Renal pelvis (tissue), 4 donors: ENCODE measurements around the gene GOLGA8M. TPM values are rescaled to one million over a fixed set of nuclear protein-coding genes. Genes with fewer than 3 reads are reported as not detected.
"Not testable (repeated sequence)": the region's sequence is repeated elsewhere in the genome, so short reads cannot be mapped to it uniquely, and the experiment has no call there.

Experiments
- DNase-seq: peaks from one replicate; pipeline ENCODE4 v3.0.0-alpha.2; 2013
- polyA plus RNA-seq, 3 donors: library from polyadenylated mRNA; unstranded; fragments of 120-200 nt; gene quantifications; one replicate each; pipeline ENCODE4 v1.2.1, GENCODE V29; 2013; ENCODE audit not compliant: insufficient read length in 3 of 3

Gene GOLGA8M
- polyA plus RNA-seq, 3 donors: 2.1 to 6.1 (median 3.9) TPM

DNA sequence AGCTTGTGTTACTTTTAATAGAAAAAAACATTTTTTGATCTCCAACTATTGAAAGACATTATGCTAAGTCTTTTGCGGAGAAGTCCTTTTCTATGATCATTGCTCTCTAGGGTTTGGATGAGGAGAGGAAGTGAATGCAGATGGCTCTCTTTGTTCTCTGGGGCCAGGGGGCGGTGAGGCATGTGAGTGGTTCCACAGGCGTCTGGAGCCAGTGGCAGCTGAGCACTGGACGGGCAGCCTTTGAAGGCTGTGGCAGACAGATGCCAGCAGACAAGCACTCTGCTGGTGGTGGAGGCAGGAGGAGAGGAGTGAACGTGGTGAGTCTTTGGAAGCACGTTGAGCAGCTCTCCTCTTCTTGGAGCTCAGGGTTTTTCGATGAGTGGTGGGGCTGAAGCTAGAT, 51.5 kb downstream of the GOLGA8M start:
- not testable (repeated sequence) for DNase-seq

DNA sequence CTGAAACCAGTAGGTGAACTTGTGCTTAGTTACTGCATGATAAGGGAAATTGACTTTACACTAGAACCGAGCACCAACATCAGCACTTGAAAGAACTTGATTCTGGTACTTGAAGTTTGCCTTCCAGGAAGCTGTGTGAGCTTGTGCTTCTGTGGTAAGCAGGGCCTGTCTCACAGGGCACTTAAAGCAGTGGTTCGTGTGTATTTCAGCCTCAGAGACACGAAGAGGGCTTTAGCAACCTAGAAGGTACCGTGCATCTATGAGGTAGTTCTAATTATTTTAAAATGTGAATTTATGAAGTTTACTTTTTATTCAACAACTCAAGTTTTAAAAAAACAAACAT, 56.2 kb downstream of the GOLGA8M start:
- DNase-seq: not testable (repeated sequence)

DNA sequence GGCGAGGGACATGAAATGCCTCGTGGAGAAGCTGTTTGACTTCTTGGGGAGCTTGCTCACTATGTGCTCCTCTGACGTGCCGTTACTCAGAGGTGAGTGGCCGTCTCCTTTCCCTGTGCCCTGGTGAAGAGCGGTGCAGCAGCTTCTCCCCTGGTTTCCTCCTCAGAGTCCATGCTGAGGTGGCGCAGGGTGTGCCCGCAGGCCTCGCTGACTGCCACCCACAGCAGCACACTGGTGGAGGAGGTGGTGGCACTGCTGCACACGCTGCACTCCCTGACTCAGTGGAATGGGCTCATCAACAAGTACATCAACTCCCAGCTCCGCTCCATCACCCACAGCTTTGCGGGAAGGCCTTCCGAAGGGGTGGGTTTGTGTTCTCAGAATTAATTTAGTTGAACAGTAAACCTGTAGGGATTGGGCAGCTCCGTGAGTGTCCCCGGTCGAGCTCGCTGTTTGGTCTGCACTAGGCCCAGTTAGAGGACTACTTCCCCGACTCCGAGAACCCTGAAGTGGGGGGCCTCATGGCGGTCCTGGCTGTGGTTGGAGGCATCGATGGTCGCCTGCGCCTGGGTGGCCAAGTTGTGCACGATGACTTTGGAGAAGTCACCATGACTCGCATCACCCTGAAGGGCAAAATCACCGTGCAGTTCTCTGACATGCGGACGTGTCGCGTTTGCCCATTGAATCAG, 56.7 kb downstream of the GOLGA8M start:
- not testable (repeated sequence) for DNase-seq

DNA sequence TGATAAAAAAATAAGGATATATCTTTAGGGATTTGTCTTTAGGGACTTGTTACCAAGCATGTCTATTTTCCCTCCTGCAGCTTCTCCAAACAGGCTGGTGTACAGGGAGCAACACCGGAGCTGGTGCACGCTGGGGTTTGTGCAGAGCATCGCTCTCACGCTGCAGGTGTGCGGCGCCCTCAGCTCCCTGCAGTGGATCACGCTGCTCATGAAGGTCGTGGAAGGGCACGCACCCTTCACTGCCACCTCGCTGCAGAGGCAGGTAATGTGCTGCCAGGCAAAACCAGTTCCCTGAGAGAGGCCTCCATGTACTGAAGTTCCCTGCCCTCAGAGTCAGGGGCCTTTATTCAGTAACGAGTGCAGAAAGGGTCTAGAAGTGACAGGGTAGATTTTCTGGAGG, 58.0 kb downstream of the GOLGA8M start:
- not testable (repeated sequence) for DNase-seq

DNA sequence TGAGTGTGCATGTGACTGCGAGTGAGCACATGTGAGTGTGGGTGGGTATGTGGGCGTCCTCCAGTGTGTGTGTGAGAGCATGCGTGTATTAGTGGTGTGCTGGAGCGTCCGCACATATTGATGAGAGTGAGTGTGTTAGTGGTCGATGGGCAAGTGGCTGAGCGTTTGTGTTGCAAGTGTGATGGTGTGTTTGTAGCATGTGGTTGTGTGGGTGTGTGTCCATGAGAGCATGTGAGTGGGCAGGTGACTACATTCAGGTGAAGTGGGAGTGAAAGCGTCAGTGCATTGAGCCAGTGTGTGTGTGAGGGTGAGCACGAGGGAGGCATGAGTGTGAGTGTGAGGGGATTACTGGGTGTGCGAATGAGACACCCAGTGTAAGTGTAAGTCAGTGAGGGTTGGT, 59.7 kb downstream of the GOLGA8M start:
- not testable (repeated sequence) for DNase-seq

Other genes with a start within 250 kb of the GOLGA8M start
- under 1 TPM in 2 of 3 donors, not detected in 1; 0.04 to 0.22 TPM for gene GOLGA8G, start 179.4 kb downstream of the GOLGA8M start, polyA plus RNA-seq
- not detected for gene GOLGA6L25, start 158.9 kb downstream of the GOLGA8M start, polyA plus RNA-seq
- gene GOLGA6L7, start 136.2 kb upstream of the GOLGA8M start, polyA plus RNA-seq: 1 to 10 TPM in 1 of 3 donors, under 1 TPM in 2; 0.19 to 1.1 (median 0.52) TPM
- 10 to 100 TPM; 12.6 to 18.3 (median 15.3) TPM for gene APBA2, start 173.6 kb upstream of the GOLGA8M start, polyA plus RNA-seq